DMS153 treated with DMSO at 0.1 percent for 48 hours (cell line): ENCODE measurements around the gene SHC1.

ENCODE experiments used
- DNase-seq: peaks from one replicate; lab custom pipeline; 2025; ENCODE audit not compliant: unreplicated experiment; lab: John Stamatoyannopoulos, UW

SHC1 gene

DNA sequence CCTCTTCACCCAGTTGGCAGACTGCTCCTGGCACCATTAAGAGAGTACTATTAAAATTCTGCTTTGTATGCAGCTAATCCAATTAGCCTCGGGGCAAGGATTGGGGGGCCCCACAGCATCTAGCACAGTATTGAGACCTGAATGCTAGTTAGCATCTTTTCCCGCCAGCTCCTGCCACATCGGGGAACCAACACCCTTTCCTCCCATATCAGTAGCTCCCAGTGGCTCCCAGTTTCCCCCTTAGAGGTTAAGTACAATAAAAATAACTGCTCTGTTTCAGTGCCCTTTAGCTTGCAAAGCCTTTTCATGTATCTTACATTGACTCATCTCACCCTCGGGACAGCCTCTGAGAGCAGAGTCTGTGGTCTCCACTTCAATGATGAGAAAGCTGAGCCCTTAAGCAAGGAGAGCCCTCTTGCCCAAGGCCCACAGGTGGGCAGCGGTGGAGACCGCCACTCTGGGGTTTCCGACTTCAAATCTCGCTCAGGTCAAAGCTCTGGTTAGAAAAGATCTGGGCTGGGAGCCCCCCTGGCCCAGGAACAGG is 29.8 kb downstream of the SHC1 start:
- DNase-seq: no peak

DNA sequence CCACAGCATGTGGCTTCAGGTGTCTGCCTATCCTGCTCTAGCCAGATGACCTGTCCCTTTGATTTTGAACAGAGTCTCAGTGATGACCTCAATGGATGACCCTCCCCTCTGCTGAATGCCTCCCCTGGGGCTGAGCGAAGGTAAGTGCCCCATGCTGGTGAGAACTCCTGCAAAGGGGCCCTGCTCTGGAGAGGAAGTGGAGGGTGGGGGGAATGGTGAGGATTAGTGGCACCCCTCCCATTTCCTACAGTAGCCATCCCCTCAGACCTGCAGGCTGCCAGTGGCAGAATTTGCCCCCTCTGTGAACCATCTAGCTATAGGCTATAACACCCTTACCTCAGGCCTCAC is 30.4 kb downstream of the SHC1 start:
- no peak for DNase-seq

- DNase-seq: no peak
Measured at GRCh38 chr1:154938604-154939399, 31.7 kb downstream of the SHC1 start.

GRCh38 chr1:154937988-154938386 is 32.6 kb downstream of the SHC1 start:
- no peak for DNase-seq

- peak; percentile 99 for DNase-seq
Measured at GRCh38 chr1:154937085-154937987, 33.2 kb downstream of the SHC1 start.

GRCh38 chr1:154936555-154937084 is 33.9 kb downstream of the SHC1 start, which contains the start of gene PMVK:
PMVK (minus strand) TSS chr1:154936719; CDS start chr1:154936685, 34 bp downstream.
- peak; percentile 99 for DNase-seq

DNA sequence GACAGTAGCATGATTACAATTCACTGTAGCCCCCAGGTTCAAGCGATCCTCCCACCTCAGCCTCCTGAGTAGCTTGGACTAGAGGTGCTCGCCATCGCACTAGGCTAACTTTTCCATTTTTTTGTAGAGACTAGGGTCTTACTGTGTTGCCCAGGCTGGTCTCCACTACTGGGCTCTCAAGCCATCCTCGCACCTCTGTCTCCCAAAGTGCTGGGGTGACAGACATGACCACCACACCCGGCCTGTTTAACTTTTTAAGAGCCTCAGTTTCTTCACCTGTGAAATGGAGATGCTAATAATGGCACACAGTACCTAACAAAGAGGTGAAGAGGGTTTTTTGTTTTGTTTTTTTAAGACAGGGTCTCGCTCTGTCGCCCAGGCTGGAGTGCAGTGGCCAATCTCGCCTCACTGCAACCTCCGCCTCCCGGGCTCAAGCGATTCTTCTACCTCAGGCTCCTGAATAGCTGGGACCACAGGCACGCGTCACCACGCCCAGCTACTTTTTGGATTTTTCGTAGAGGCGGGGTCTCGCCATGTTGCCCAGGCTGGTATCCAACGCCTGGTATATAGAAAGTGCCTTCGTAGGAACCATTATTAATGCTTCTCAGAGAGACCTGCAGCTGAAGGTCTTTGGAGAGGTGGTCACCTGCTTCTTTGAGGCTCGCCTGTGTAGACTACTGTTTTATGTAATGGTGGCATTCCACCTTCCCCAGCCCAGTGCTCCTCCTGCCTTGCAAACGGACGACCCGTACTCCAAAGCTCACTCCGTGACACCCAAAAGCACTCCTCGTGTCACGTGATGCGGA is 34.6 kb downstream of the SHC1 start:
- DNase-seq: no peak

GRCh38 chr1:154934358-154934948 is 36.1 kb downstream of the SHC1 start:
- no peak for DNase-seq

DNA sequence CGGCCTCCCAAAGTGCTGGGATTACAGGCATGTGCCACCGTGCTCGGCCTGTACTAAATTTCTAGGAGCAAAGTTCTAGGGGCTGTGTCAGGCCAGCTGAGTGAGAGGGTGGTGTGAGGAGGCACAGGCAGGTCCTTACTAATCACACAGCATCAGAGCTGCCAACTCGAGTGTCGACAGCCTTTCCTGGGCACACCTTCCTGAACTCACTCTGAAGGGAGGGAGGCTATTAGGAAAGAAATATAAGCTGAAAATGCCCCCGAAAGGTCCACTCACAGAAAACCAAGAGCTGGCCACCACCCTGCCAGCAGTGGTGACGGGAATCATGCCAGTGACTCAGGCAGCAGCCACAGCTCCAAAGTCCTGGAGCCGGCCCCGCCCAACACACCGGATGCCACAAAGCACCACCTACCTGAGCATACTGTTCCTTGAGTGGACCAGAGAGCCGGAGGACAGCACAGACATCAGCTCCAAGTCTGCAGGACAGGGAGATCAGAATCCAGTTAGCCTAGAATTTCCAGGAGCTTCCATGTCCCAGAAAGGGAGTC is 38.5 kb downstream of the SHC1 start:
- DNase-seq: no peak

GRCh38 chr1:154926201-154926600 is 44.3 kb downstream of the SHC1 start:
- no peak for DNase-seq

- no peak for DNase-seq
Measured at GRCh38 chr1:154925335-154926170, 45.0 kb downstream of the SHC1 start.

GRCh38 chr1:154923695-154924094 is 46.9 kb downstream of the SHC1 start:
- no peak for DNase-seq

DNA sequence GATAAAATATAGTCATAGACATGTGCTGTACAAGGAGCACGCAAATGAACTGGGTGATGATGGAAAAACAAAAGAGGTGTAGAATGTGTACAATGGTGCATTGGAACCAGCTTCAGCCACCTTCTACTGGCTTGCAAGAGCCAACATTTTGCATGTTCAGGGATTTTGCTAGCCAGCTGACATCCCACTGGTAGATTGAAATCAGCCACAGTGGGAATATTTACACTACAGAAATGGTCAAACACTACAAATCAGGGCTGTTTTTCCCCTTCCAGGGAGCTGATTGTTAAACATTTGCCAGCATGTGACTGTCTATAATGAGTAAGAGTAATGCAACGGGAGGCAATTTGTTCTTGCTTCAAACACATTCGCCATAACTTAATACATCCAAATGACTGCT is 57.3 kb downstream of the SHC1 start:
- DNase-seq: no peak

- DNase-seq: no peak
Measured at GRCh38 chr1:154912755-154913154, 57.8 kb downstream of the SHC1 start.
